SK-N-SH (cell line): ENCODE results near the gene MMP19. TPM values are rescaled to one million over a fixed set of nuclear protein-coding genes. Genes with fewer than 3 reads are reported as not detected.

ENCODE experiments used
- CTCF ChIA-PET: fragments of 300-600, 350-600 bp; formaldehyde crosslinking; extraction: SDS; loops from one replicate; lab custom pipeline; 2021; lab: Yijun Ruan, JAX
- POLR2A ChIA-PET: fragments of 350-600 bp; sonication (Branson Sonifier 250); formaldehyde crosslinking; extraction: SDS; loops from one replicate; lab custom pipeline; 2020; ENCODE audit warnings: antibody characterized with exemption, inconsistent platforms; lab: Yijun Ruan, JAX
- DNase-seq: peaks from one replicate; pipeline ENCODE4 v3.0.0; 2012
- H2AFZ ChIP-seq: fragments of 200-600 bp; sonication (generic); 2 replicates; pipeline ENCODE4 v1.8.1; 2016; ENCODE audit warnings: antibody characterized with exemption, mild to moderate bottlenecking, low read depth
- H3F3A ChIP-seq: fragments of 200-600 bp; sonication (generic); replicated peaks from 2 replicates; pipeline ENCODE3; 2016; ENCODE audit warnings: antibody characterized with exemption, mild to moderate bottlenecking; ENCODE audit not compliant: insufficient read depth
- H3K27ac ChIP-seq, 2 experiments: fragments of 200-500 bp in 1 of 2; fragments of 200-600 bp in 1 of 2; sonication (Bioruptor generic) in 1 of 2; sonication (generic), shearing (Covaris generic) in 1 of 2; 2 replicates each; pipeline versions ENCODE4 v1.5.1 to v1.6.1; 2014 to 2016; ENCODE audit warnings: low read depth in 2 of 2, inconsistent platforms in 1 of 2, low read length in 1 of 2, mild to moderate bottlenecking in 1 of 2, mixed read lengths in 1 of 2
- H3K27me3 ChIP-seq: fragments of 200-600 bp; sonication (generic), shearing (Covaris generic); 2 replicates; pipeline ENCODE4 v1.6.1; 2016; ENCODE audit warnings: mixed run types; ENCODE audit not compliant: insufficient read depth
- H3K36me3 ChIP-seq, 2 experiments: fragments of 200-500 bp in 1 of 2; fragments of 200-600 bp in 1 of 2; sonication (Bioruptor generic) in 1 of 2; sonication (generic) in 1 of 2; replicated peaks in 1 of 2; 2 replicates each; pipeline versions ENCODE3 to v1.5.1; 2014 to 2016; ENCODE audit warnings: low read length in 1 of 2, mild to moderate bottlenecking in 1 of 2; ENCODE audit not compliant: insufficient read depth in 2 of 2, control insufficient read depth in 1 of 2
- H3K4me1 ChIP-seq, 2 experiments: fragments of 200-500 bp in 1 of 2; fragments of 200-600 bp in 1 of 2; sonication (Bioruptor generic) in 1 of 2; sonication (generic), shearing (Covaris generic) in 1 of 2; 2 replicates each; pipeline versions ENCODE4 v1.5.1 to v1.6.1; 2014 to 2016; ENCODE audit warnings: low read depth in 1 of 2, low read length in 1 of 2, mixed run types in 1 of 2; ENCODE audit not compliant: insufficient read depth in 2 of 2, control insufficient read depth in 1 of 2
- H3K4me2 ChIP-seq: fragments of 200-600 bp; sonication (generic), shearing (Covaris generic); 2 replicates; pipeline ENCODE4 v1.6.1; 2017; ENCODE audit warnings: mixed run types
- H3K4me3 ChIP-seq, 2 experiments: fragments of 200-500 bp in 1 of 2; fragments of 200-600 bp in 1 of 2; sonication (Bioruptor generic) in 1 of 2; sonication (generic), shearing (Covaris generic) in 1 of 2; 2 replicates each; pipeline versions ENCODE4 v1.5.1 to v1.8.1; 2014 to 2016; ENCODE audit warnings: low read depth in 2 of 2, inconsistent platforms in 1 of 2, low read length in 1 of 2, mild to moderate bottlenecking in 1 of 2, mixed read lengths in 1 of 2, moderate library complexity in 1 of 2
- H3K79me2 ChIP-seq: fragments of 200-600 bp; sonication (generic); 2 replicates; pipeline ENCODE4 v1.8.1; 2017; ENCODE audit warnings: mild to moderate bottlenecking; ENCODE audit not compliant: insufficient read depth
- H3K9ac ChIP-seq: fragments of 200-600 bp; sonication (generic); 2 replicates; pipeline ENCODE4 v1.6.1; 2017; ENCODE audit warnings: mixed run types
- H3K9me2 ChIP-seq: fragments of 200-600 bp; sonication (generic); 2 replicates; pipeline ENCODE4 v1.6.1; 2017; ENCODE audit warnings: mixed run types
- H3K9me3 ChIP-seq: fragments of 200-600 bp; sonication (generic); 2 replicates; pipeline ENCODE4 v1.6.1; 2017; ENCODE audit warnings: mixed run types, mild to moderate bottlenecking, moderate library complexity
- H4K20me1 ChIP-seq: fragments of 200-600 bp; sonication (generic); 2 replicates; pipeline ENCODE4 v1.6.1; 2017; ENCODE audit warnings: mild to moderate bottlenecking, mixed run types; ENCODE audit not compliant: insufficient read depth
- CHD2 ChIP-seq: fragments of 150-350 bp; IDR thresholded peaks from 2 replicates; pipeline ENCODE4 v1.6.1; 2018; ENCODE audit warnings: low read length; ENCODE audit not compliant: partially characterized antibody
- CTCF ChIP-seq: fragments of 200-600 bp; sonication (generic); IDR thresholded peaks from 2 replicates; pipeline ENCODE4 v1.6.1; 2017; ENCODE audit warnings: antibody characterized with exemption, mild to moderate bottlenecking, moderate library complexity
- ELF1 ChIP-seq: IDR thresholded peaks from 2 replicates; pipeline ENCODE4 v1.4.0; 2012
- EZH2phosphoT487 ChIP-seq: fragments of 200-600 bp; sonication (generic); IDR thresholded peaks from 2 replicates; pipeline ENCODE4 v1.6.1; 2017; ENCODE audit warnings: low read depth, mixed run types, mild to moderate bottlenecking, antibody characterized with exemption, moderate library complexity, borderline replicate concordance
- GABPA ChIP-seq: IDR thresholded peaks from 2 replicates; pipeline ENCODE4 v1.4.0; 2012; ENCODE audit warnings: low read depth, mild to moderate bottlenecking
- IRF3 ChIP-seq: fragments of 150-350 bp; IDR thresholded peaks from 2 replicates; pipeline ENCODE4 v1.6.1; 2016; ENCODE audit warnings: mild to moderate bottlenecking, low read depth, low read length
- MAX ChIP-seq: IDR thresholded peaks from 2 replicates; pipeline ENCODE4 v1.4.0; 2012; ENCODE audit warnings: low read depth
- MXI1 ChIP-seq: IDR thresholded peaks from 2 replicates; pipeline ENCODE4 v1.6.1; 2012; ENCODE audit warnings: mild to moderate bottlenecking, low read depth, low read length, improper control_type of control experiment
- NFIC ChIP-seq: IDR thresholded peaks from 2 replicates; pipeline ENCODE4 v1.4.0; 2012; ENCODE audit warnings: borderline replicate concordance
- POLR2AphosphoS5 ChIP-seq: IDR thresholded peaks from 2 replicates; pipeline ENCODE4 v1.6.1; 2012; ENCODE audit warnings: low read depth, low read length
- RCOR1 ChIP-seq: fragments of 150-350 bp; IDR thresholded peaks from 2 replicates; pipeline ENCODE4 v1.6.1; 2017; ENCODE audit warnings: antibody characterized with exemption, low read length
- TAF1 ChIP-seq: IDR thresholded peaks from 2 replicates; pipeline ENCODE4 v1.6.1; 2012; ENCODE audit warnings: low read depth, mild to moderate bottlenecking, low read length, moderate library complexity, borderline replicate concordance
- TCF12 ChIP-seq: IDR thresholded peaks from 2 replicates; pipeline ENCODE4 v1.4.0; 2012
- WGBS: methylation state at CpG from one replicate; pipeline ENCODE4 v1.1.6; 2017; ENCODE audit warnings: low lambda C conversion rate; 5-methylcytosine and 5-hydroxymethylcytosine counted together
- polyA plus RNA-seq, 3 experiments: library from polyadenylated mRNA; depleted of rRNA; stranded (reverse); fragments of >200 nt; gene quantifications; 2 replicates each; pipeline ENCODE4 v1.2.3, GENCODE V29; 2012

Gene MMP19
- polyA plus RNA-seq, 1 of the 3 experiments (the other 2 are of a cell fraction), result 5.7 TPM

- peaks cover 14% of the 10 kb centered on the region for H3F3A ChIP-seq
- ChIA-PET CTCF (interaction anchor here (0.8 to 1.7 kb wide), 8 partner anchors 17 to 109 kb away, joined by 3 to 5 read pairs (median 3); partner anchors contain the start of gene PYM1), POLR2A (interaction anchor here (0.6 to 2.1 kb wide), 12 partner anchors 10 to 135 kb away, joined by 3 to 29 read pairs (median 3); partner anchors contain the start of genes CD63, DGKA, DNAJC14 and PYM1)
- H3K36me3 ChIP-seq, result no peaks in the 10 kb centered on the region
- peak overlapping the region; percentile 96 to 100 for H3K27ac ChIP-seq
- DNase-seq, result peak; percentile 89
- H2AFZ ChIP-seq, result peak overlapping the region; percentile 44; the same call in 1 of the 2 replicates
- no peaks in the 10 kb centered on the region for H4K20me1 ChIP-seq
- 33% methylated on average over 4 of the region's 6 CpGs for WGBS
- H3K79me2 ChIP-seq, result no peaks in the 10 kb centered on the region
- H3K4me2 ChIP-seq, result peak overlapping the region; percentile 74
- peak overlapping the region; percentile 28 to 30; a peak in 3 of 4 replicates for H3K4me3 ChIP-seq
- TF ChIP-seq TCF12 (peak; percentile 98), CHD2 (peak; percentile 45), MXI1 (peak; percentile 39; the same call in 1 of the 2 replicates), GABPA (peak; percentile 65), ELF1 (peak; percentile 67), POLR2AphosphoS5 (peak; percentile 89), IRF3 (no peak), NFIC (0 out of 2 replicates have a peak, but pooled peaks have one; percentile 30), TAF1 (peak; percentile 71; the same call in 1 of the 2 replicates), MAX (peak; percentile 37; the same call in 1 of the 2 replicates), CTCF (no peak), RCOR1 (peak; percentile 70; the same call in 1 of the 2 replicates), EZH2phosphoT487 (no peak)
- peaks cover 14 to 16% of the 10 kb centered on the region in 2 experiments; a peak in 3 of 4 replicates for H3K4me1 ChIP-seq
- H3K9me3 ChIP-seq, result no peaks in the 10 kb centered on the region
- H3K27me3 ChIP-seq, result no peaks in the 10 kb centered on the region
- peak overlapping the region; percentile 80 for H3K9ac ChIP-seq
- H3K9me2 ChIP-seq, result no peaks in the 10 kb centered on the region
These were observed 5.0 kb upstream of the MMP19 start for GRCh38 chr12:55847603-55848291.
